ENCODE data around the gene SRC.

Gene SRC

GRCh38 chr20:37349517-37350491 lies 3.9 kb downstream of the SRC start:
- H3K27ac Mint-ChIP-seq = no peak overlapping the region
- no peak for DNase-seq

GRCh38 chr20:37350649-37351574 lies 5.0 kb downstream of the SRC start:
- ATAC-seq (no peak), DNase-seq (no peak)
- Mint-ChIP-seq H3K27me3 (no peaks in the 10 kb centered on the region), H3K4me3 (no peak overlapping the region), H3K9me3 (peaks cover 0 to 6% of the 10 kb centered on the region in 2 donors), H3K4me1 (peaks cover 13% of the 10 kb centered on the region), H3K27ac (peak overlapping the region in 1 of 2 donors; percentile 7)

More at GRCh38 chr20:37349517-37350491, 3.9 kb downstream of the SRC start:
- peaks cover 0 to 6% of the 10 kb centered on the region in 2 donors for H3K9me3 Mint-ChIP-seq
- H3K27me3 Mint-ChIP-seq = no peaks in the 10 kb centered on the region
- H3K4me1 Mint-ChIP-seq = peaks cover 13% of the 10 kb centered on the region
- ATAC-seq = no peak
- no peak overlapping the region for H3K4me3 Mint-ChIP-seq

- Mint-ChIP-seq H3K9me3 (peaks cover 0 to 6% of the 10 kb centered on the region in 2 donors), H3K27me3 (no peaks in the 10 kb centered on the region), H3K27ac (no peak overlapping the region), H3K4me1 (peaks cover 13% of the 10 kb centered on the region), H3K4me3 (no peak overlapping the region)
- ATAC-seq = no peak
- DNase-seq = no peak
These were observed 6.0 kb downstream of the SRC start for GRCh38 chr20:37351689-37352607.

- H3K4me1 Mint-ChIP-seq = peaks cover 11% of the 10 kb centered on the region
- H3K27ac Mint-ChIP-seq = peak overlapping the region in 1 of 2 donors; percentile 48
These were observed 6.7 kb downstream of the SRC start for GRCh38 chr20:37352608-37352980.

GRCh38 chr20:37353285-37353849 lies 7.4 kb downstream of the SRC start:
- Mint-ChIP-seq H3K9me3 (peaks cover 0 to 6% of the 10 kb centered on the region in 2 donors), H3K27ac (no peak overlapping the region), H3K4me1 (peaks cover 6% of the 10 kb centered on the region), H3K27me3 (no peaks in the 10 kb centered on the region), H3K4me3 (no peak overlapping the region)
- ATAC-seq (no peak), DNase-seq (no peak)

More at GRCh38 chr20:37352608-37352980, 6.7 kb downstream of the SRC start:
- peaks cover 0 to 6% of the 10 kb centered on the region in 2 donors for H3K9me3 Mint-ChIP-seq
- DNase-seq (no peak), ATAC-seq (no peak)
- no peaks in the 10 kb centered on the region for H3K27me3 Mint-ChIP-seq
- no peak overlapping the region for H3K4me3 Mint-ChIP-seq

GRCh38 chr20:37354210-37355195 lies 8.6 kb downstream of the SRC start:
- DNase-seq = no peak
- Mint-ChIP-seq H3K9me3 (peaks cover 0 to 6% of the 10 kb centered on the region in 2 donors), H3K27me3 (no peaks in the 10 kb centered on the region), H3K4me3 (no peak overlapping the region), H3K4me1 (peaks cover 6% of the 10 kb centered on the region), H3K27ac (peak overlapping the region in 1 of 2 donors; percentile 54)
- no peak for ATAC-seq

- Mint-ChIP-seq H3K4me3 (no peak overlapping the region), H3K4me1 (no peaks in the 10 kb centered on the region), H3K27ac (peak overlapping the region; percentile 75 to 82), H3K9me3 (peaks cover 0 to 6% of the 10 kb centered on the region in 2 donors), H3K27me3 (no peaks in the 10 kb centered on the region)
- ATAC-seq (no peak), DNase-seq (no peak)
These were observed 9.6 kb downstream of the SRC start for GRCh38 chr20:37355252-37356180.

- H3K9me3 Mint-ChIP-seq = no peaks in the 10 kb centered on the region
- H3K4me3 Mint-ChIP-seq = no peak overlapping the region
- no peaks in the 10 kb centered on the region for H3K27me3 Mint-ChIP-seq
- ATAC-seq = no peak
- H3K4me1 Mint-ChIP-seq = no peaks in the 10 kb centered on the region
- H3K27ac Mint-ChIP-seq = no peak overlapping the region
- DNase-seq = no peak
These were observed 10.4 kb downstream of the SRC start for GRCh38 chr20:37356387-37356786.

GRCh38 chr20:37356961-37357371 lies 11.0 kb downstream of the SRC start:
- peak overlapping the region in 1 of 2 donors; percentile 12 for H3K27ac Mint-ChIP-seq
- no peaks in the 10 kb centered on the region for H3K9me3 Mint-ChIP-seq
- H3K27me3 Mint-ChIP-seq = no peaks in the 10 kb centered on the region
- ATAC-seq (no peak), DNase-seq (no peak)
- no peak overlapping the region for H3K4me3 Mint-ChIP-seq
- H3K4me1 Mint-ChIP-seq = no peaks in the 10 kb centered on the region

- no peak overlapping the region for H3K4me3 Mint-ChIP-seq
- H3K27me3 Mint-ChIP-seq = no peaks in the 10 kb centered on the region
- ATAC-seq = no peak
- DNase-seq = no peak
- no peaks in the 10 kb centered on the region for H3K9me3 Mint-ChIP-seq
- peak overlapping the region in 1 of 2 donors; percentile 15 for H3K27ac Mint-ChIP-seq
- no peaks in the 10 kb centered on the region for H3K4me1 Mint-ChIP-seq
These were observed 11.8 kb downstream of the SRC start for GRCh38 chr20:37357481-37358365.

GRCh38 chr20:37358366-37359150 lies 12.6 kb downstream of the SRC start:
- Mint-ChIP-seq H3K4me1 (no peaks in the 10 kb centered on the region), H3K9me3 (no peaks in the 10 kb centered on the region), H3K27me3 (no peaks in the 10 kb centered on the region), H3K4me3 (no peak overlapping the region), H3K27ac (no peak overlapping the region)
- DNase-seq = no peak
- no peak for ATAC-seq
